OCI-LY1 (cell line): ENCODE results near the gene GIPC2.

ENCODE experiments used
- EZH2 ChIP-seq: fragments of 200-600 bp; sonication (generic), shearing (Covaris generic); IDR thresholded peaks from 2 replicates; pipeline ENCODE4 v1.8.0; 2017; ENCODE audit warnings: borderline replicate concordance, mixed run types, mild to moderate bottlenecking, antibody characterized with exemption, low read length, moderate library complexity, mixed read lengths
- TF ChIP-seq, protein P1 (sequence below): fragments of 200-600 bp; sonication (generic), shearing (Covaris generic); IDR thresholded peaks from 2 replicates; pipeline ENCODE4 v1.5.1; 2017; ENCODE audit warnings: mild to moderate bottlenecking, antibody characterized with exemption, low read length, moderate library complexity, mixed read lengths

DNA sequence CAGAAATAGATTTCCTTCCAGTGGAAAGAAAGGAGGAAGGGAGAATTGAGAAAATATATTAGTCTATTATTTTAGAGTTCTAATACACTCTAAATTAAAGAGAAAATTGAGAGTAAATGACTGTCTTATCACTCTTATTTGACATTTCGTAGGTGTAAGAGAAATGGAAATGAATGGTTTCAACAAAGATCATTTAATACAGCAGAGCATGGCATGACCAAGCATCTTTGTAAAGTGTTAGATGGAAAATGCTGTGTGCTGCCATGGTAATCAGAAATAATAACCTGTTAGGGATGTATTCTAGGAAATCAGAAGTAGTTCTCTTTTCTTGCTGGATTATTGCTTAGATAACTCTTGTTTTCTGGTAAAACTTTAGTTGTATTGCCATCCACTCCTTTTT lies 90.9 kb downstream of the GIPC2 start:
- TF ChIP-seq, protein P1, sequence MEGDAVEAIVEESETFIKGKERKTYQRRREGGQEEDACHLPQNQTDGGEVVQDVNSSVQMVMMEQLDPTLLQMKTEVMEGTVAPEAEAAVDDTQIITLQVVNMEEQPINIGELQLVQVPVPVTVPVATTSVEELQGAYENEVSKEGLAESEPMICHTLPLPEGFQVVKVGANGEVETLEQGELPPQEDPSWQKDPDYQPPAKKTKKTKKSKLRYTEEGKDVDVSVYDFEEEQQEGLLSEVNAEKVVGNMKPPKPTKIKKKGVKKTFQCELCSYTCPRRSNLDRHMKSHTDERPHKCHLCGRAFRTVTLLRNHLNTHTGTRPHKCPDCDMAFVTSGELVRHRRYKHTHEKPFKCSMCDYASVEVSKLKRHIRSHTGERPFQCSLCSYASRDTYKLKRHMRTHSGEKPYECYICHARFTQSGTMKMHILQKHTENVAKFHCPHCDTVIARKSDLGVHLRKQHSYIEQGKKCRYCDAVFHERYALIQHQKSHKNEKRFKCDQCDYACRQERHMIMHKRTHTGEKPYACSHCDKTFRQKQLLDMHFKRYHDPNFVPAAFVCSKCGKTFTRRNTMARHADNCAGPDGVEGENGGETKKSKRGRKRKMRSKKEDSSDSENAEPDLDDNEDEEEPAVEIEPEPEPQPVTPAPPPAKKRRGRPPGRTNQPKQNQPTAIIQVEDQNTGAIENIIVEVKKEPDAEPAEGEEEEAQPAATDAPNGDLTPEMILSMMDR, result no peak
- TF ChIP-seq EZH2, result no peak
